HepG2 (cell line): ENCODE data around the gene GPC2. TPM values are rescaled to one million over a fixed set of nuclear protein-coding genes. Genes with fewer than 3 reads are reported as not detected.

Experiments used
- ATAC-seq: fragments of 200-7000 bp; cut with Tn5 transposase; 3 replicates; pipeline ENCODE4 v1.9.1; 2020; ENCODE audit warnings: mild to moderate bottlenecking, moderate library complexity
- BruUV-seq: library from RNA; stranded (reverse); fragments of 400-500 nt; replicated peaks from 2 replicates; lab custom pipeline; 2021; lab: Mats Ljungman, UMichigan
- CTCF ChIA-PET: fragments of 300-600 bp; formaldehyde crosslinking; extraction: SDS; loops from one replicate; lab custom pipeline; 2021; ENCODE audit warnings: low total read pairs, inconsistent platforms, low intra/inter-chr PET ratio; lab: Yijun Ruan, JAX
- POLR2A ChIA-PET: fragments of 350-600 bp; sonication (Branson Sonifier 250); formaldehyde crosslinking; loops from one replicate; lab custom pipeline; 2020; ENCODE audit warnings: antibody characterized with exemption, inconsistent platforms; lab: Yijun Ruan, JAX
- DNase-seq: peaks from one replicate; pipeline ENCODE4 v3.0.0-alpha.2; 2015; ENCODE audit warnings: low spot score
- FAIRE-seq: peaks from 3 replicates; lab custom pipeline; 2011; peaks lifted over from hg19 to GRCh38; lab: Jason Lieb, UNC
- H2AFZ ChIP-seq: one replicate; pipeline ENCODE4 v1.6.1; 2011; ENCODE audit warnings: low read length, inconsistent platforms
- H3K27ac ChIP-seq: fragments of 300-600 bp; 3 replicates; pipeline ENCODE4 v1.8.0; 2011; ENCODE audit warnings: mixed run types, mild to moderate bottlenecking, mixed read lengths, low read length, inconsistent platforms; ENCODE audit not compliant: insufficient read depth; ENCODE audit errors: extremely low read length
- H3K27me3 ChIP-seq, 2 experiments: fragments of 200-600 bp in 1 of 2; 2 replicates in 1 of 2; 3 replicates in 1 of 2; pipeline versions ENCODE4 v1.6.0 to v1.8.0; 2011; ENCODE audit warnings: low read length in 2 of 2, mild to moderate bottlenecking in 2 of 2, moderate library complexity in 2 of 2, inconsistent platforms in 1 of 2; ENCODE audit not compliant: insufficient read depth in 2 of 2, control insufficient read depth in 1 of 2
- H3K36me3 ChIP-seq, 2 experiments: fragments of 200-600 bp in 1 of 2; replicated peaks in 1 of 2; 2 replicates in 1 of 2; 3 replicates in 1 of 2; pipeline versions ENCODE4 v1.5.1 to v1.8.0; 2011; ENCODE audit warnings: low read length in 2 of 2, inconsistent platforms in 1 of 2; ENCODE audit not compliant: insufficient read depth in 2 of 2, control insufficient read depth in 1 of 2
- H3K4me1 ChIP-seq: 2 replicates; pipeline ENCODE4 v1.5.1; 2012; ENCODE audit warnings: low read length, inconsistent platforms; ENCODE audit not compliant: insufficient read depth
- H3K4me2 ChIP-seq: 2 replicates; pipeline ENCODE4 v1.6.0; 2011; ENCODE audit warnings: low read depth, low read length, inconsistent platforms
- H3K4me3 ChIP-seq, 3 experiments: fragments of 200-600 bp in 1 of 3; sonication (generic), shearing (Covaris generic) in 1 of 3; replicated peaks in 1 of 3; 2 replicates each; pipeline ENCODE4 v1.5.1; 2011 to 2016; ENCODE audit warnings: low read length in 3 of 3, inconsistent platforms in 2 of 3, low read depth in 2 of 3, mild to moderate bottlenecking in 2 of 3, control low read depth in 1 of 3, mixed read lengths in 1 of 3; ENCODE audit not compliant: insufficient read depth in 1 of 3
- H3K79me2 ChIP-seq: one replicate; pipeline ENCODE4 v1.6.1; 2011; ENCODE audit warnings: low read length, inconsistent platforms; ENCODE audit not compliant: insufficient read depth
- H3K9ac ChIP-seq: 2 replicates; pipeline ENCODE4 v1.6.0; 2011; ENCODE audit warnings: mild to moderate bottlenecking, low read depth, low read length, inconsistent platforms; ENCODE audit not compliant: insufficient read depth
- H3K9me3 ChIP-seq: 2 replicates; pipeline ENCODE4 v1.5.1; 2012; ENCODE audit warnings: mild to moderate bottlenecking, low read length
- H4K20me1 ChIP-seq: 2 replicates; pipeline ENCODE4 v1.6.0; 2011; ENCODE audit warnings: inconsistent platforms, mild to moderate bottlenecking, low read length, moderate library complexity; ENCODE audit not compliant: insufficient read depth
- AGO2 ChIP-seq: fragments of 200-400 bp; formaldehyde crosslinking; optimal IDR thresholded peaks from 2 replicates; pipeline ENCODE3; 2017; ENCODE audit warnings: mild to moderate bottlenecking, low read depth, low read length, moderate library complexity
- HNRNPL ChIP-seq: fragments of 200-400 bp; formaldehyde crosslinking; IDR thresholded peaks from 2 replicates; pipeline ENCODE4 v1.6.1; 2017; ENCODE audit warnings: mild to moderate bottlenecking, low read depth, low read length
- HNRNPLL ChIP-seq: fragments of 200-400 bp; formaldehyde crosslinking; IDR thresholded peaks from 2 replicates; pipeline ENCODE4 v1.6.1; 2017; ENCODE audit warnings: mild to moderate bottlenecking, low read depth, low read length; ENCODE audit not compliant: poor library complexity, severe bottlenecking
- RBFOX2 ChIP-seq: fragments of 200-400 bp; formaldehyde crosslinking; IDR thresholded peaks from 2 replicates; pipeline ENCODE4 v1.6.1; 2017; ENCODE audit warnings: low read depth, mild to moderate bottlenecking, low read length
- ZNF326 ChIP-seq: sonication (generic); formaldehyde crosslinking; IDR thresholded peaks from 2 replicates; pipeline ENCODE4 v1.4.0; 2020; ENCODE audit warnings: missing genetic modification reagents, borderline replicate concordance
- ZNF33A ChIP-seq: sonication (generic); formaldehyde crosslinking; IDR thresholded peaks from 2 replicates; pipeline ENCODE4 v1.5.1; 2020; ENCODE audit warnings: missing genetic modification reagents, mild to moderate bottlenecking, moderate library complexity, borderline replicate concordance
- WGBS: methylation state at CpG from one replicate; pipeline ENCODE4 v1.1.6; 2017; ENCODE audit warnings: low lambda C conversion rate; 5-methylcytosine and 5-hydroxymethylcytosine counted together
- in situ Hi-C: cut with HindIII; loops from 2 replicates; pipeline ENCODE4 v1.10.0; 2017; ENCODE audit warnings: low pct_unique_long_range_greater_than_20kb; ENCODE audit not compliant: extremely low pct_ligation_motif_present
- intact Hi-C: fragments of 100-400 bp; cut with micrococcal nuclease; formaldehyde crosslinking; loops from one replicate; pipeline ENCODE4 v1.10.0; 2022; ENCODE audit not compliant: unreplicated experiment
- polyA plus RNA-seq, 8 experiments: library from polyadenylated mRNA; depleted of rRNA in 3 of 8; stranded (reverse) in 7 of 8; unstranded in 1 of 8; fragments of >200 nt; fragmentation: Illumina TruSeq in 4 of 8; extraction: Trizol in 4 of 8; gene quantifications; 2 replicates each; pipeline versions ENCODE4 v1.2.1 to v1.2.3, GENCODE V29; 2011 to 2016; ENCODE audit warnings: low read depth in 4 of 8, missing spikeins in 1 of 8, mixed read lengths in 1 of 8; ENCODE audit not compliant: insufficient read depth in 1 of 8
- total RNA-seq, 5 experiments: library from RNA; depleted of rRNA; stranded (reverse); fragments of >200 nt; fragmentation: Illumina TruSeq; extraction: Trizol; gene quantifications; 2 replicates each; pipeline ENCODE4 v1.2.3, GENCODE V29; 2016; ENCODE audit warnings: low read depth in 1 of 5
- TF ChIP-seq, protein P1 (sequence below): sonication (generic); formaldehyde crosslinking; IDR thresholded peaks from 2 replicates; pipeline ENCODE4 v1.4.0; 2020; ENCODE audit warnings: missing genetic modification reagents

GPC2 gene
- total and polyA plus RNA-seq, 2 of the 13 experiments (the other 11 are each of a cell fraction or from before 2014, with no cell fraction given): 0.64 to 0.78 TPM

DNA sequence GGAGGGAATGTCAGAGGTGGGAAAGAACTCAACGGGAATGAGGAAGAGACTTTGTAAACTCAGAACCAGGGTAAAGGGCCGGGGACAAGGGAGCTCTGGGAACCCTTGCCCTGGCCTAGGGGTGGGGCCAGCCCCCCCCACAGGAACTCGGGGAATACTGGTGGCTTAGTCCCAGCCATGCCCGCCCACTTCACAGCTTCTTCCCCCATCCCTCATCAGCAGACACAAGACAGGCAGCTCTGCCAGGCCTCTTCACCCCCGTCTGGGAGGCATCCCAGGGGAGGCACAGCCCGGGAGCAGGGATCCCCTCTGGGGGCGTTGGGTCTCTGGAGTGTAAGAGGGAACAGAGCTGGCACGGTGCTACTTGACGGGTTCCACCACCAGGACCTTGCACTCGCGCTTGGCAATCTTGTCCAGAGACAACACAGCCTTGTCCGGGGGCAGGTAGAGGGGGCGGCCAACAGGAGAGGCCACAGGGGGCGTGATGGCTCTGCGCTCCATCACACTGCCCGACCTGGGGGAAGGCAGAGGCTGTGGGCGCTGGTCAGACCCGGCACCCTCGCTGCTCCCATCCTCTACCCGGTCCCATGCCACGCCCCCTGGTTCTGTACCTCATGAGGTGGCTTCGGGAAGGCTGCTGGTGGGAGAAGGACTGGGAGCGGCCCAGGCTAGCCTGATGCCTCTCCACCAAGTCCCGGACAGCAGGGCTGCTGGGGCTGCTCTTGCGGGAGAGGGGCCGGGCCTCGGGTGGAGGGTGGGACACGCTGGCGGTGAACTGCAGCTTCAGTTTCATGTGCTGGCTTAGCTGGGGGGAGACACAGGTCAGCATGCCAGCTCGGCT, 22.3 kb downstream of the GPC2 start:
- intact Hi-C loops: no loop called here
- H3K36me3 ChIP-seq: peaks cover 6 to 24% of the 10 kb centered on the region in 2 experiments
- POLR2A ChIA-PET: no interaction called here
- no peak for FAIRE-seq
- DNase-seq: no peak
- ATAC-seq: no peak
- TF ChIP-seq AGO2 (peak; percentile 83), ZNF33A (CRISPR knock-in tag) (no peak), ZNF326 (no peak), HNRNPLL (peak; percentile 3), RBFOX2 (peak; percentile 71), HNRNPL (0 out of 2 replicates have a peak, but pooled peaks have one; percentile 37)
- TF ChIP-seq, protein P1, sequence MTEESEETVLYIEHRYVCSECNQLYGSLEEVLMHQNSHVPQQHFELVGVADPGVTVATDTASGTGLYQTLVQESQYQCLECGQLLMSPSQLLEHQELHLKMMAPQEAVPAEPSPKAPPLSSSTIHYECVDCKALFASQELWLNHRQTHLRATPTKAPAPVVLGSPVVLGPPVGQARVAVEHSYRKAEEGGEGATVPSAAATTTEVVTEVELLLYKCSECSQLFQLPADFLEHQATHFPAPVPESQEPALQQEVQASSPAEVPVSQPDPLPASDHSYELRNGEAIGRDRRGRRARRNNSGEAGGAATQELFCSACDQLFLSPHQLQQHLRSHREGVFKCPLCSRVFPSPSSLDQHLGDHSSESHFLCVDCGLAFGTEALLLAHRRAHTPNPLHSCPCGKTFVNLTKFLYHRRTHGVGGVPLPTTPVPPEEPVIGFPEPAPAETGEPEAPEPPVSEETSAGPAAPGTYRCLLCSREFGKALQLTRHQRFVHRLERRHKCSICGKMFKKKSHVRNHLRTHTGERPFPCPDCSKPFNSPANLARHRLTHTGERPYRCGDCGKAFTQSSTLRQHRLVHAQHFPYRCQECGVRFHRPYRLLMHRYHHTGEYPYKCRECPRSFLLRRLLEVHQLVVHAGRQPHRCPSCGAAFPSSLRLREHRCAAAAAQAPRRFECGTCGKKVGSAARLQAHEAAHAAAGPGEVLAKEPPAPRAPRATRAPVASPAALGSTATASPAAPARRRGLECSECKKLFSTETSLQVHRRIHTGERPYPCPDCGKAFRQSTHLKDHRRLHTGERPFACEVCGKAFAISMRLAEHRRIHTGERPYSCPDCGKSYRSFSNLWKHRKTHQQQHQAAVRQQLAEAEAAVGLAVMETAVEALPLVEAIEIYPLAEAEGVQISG (CRISPR knock-in tag): no peak
- no TSS peak for BruUV-seq
- CTCF ChIA-PET: no interaction called here
- no peak overlapping the region for H3K4me2 ChIP-seq
- H3K9ac ChIP-seq: no peak overlapping the region
- no peaks in the 10 kb centered on the region; a peak in 1 of 5 replicates for H3K27me3 ChIP-seq
- peaks cover 8% of the 10 kb centered on the region for H3K79me2 ChIP-seq
- H3K4me3 ChIP-seq: no peak overlapping the region
- peaks cover 76% of the 10 kb centered on the region for H3K4me1 ChIP-seq
- WGBS: 71% methylated on average over 7 of the region's 30 CpGs
- H4K20me1 ChIP-seq: peaks cover 6% of the 10 kb centered on the region; the same call in 1 of the 2 replicates
- no peaks in the 10 kb centered on the region for H3K9me3 ChIP-seq
- H3K27ac ChIP-seq: peak overlapping the region; percentile 23
- no peak overlapping the region for H2AFZ ChIP-seq
- in situ Hi-C loops: no loop called here
